Fibroblast of lung (primary cell): ENCODE results near the gene UNC13C. TPM values are rescaled to one million over a fixed set of nuclear protein-coding genes. Genes with fewer than 3 reads are reported as not detected.

Source experiments
- DNase-seq, 2 donors: peaks; one replicate each; pipeline versions ENCODE4 v3.0.0 to v3.0.0-alpha.2; 2010; ENCODE audit warnings: low read depth in 2 of 2
- H2AFZ ChIP-seq: 2 replicates; pipeline ENCODE4 v1.5.1; 2012; ENCODE audit warnings: low read length, control low read depth, inconsistent platforms
- H3K27ac ChIP-seq: 2 replicates; pipeline ENCODE4 v1.5.1; 2011; ENCODE audit warnings: low read length, control low read depth; ENCODE audit not compliant: insufficient read depth
- H3K27me3 ChIP-seq: 2 replicates; pipeline ENCODE4 v1.5.1; 2011; ENCODE audit warnings: mild to moderate bottlenecking, low read length; ENCODE audit not compliant: control insufficient read depth, insufficient read depth
- H3K36me3 ChIP-seq: 2 replicates; pipeline ENCODE4 v1.5.1; 2011; ENCODE audit warnings: low read length; ENCODE audit not compliant: control insufficient read depth, insufficient read depth
- H3K4me1 ChIP-seq: 2 replicates; pipeline ENCODE4 v1.5.1; 2011; ENCODE audit warnings: low read length; ENCODE audit not compliant: control insufficient read depth, insufficient read depth; ENCODE audit errors: extremely low read depth
- H3K4me2 ChIP-seq: 2 replicates; pipeline ENCODE4 v1.5.1; 2011; ENCODE audit warnings: low read length, control low read depth; ENCODE audit not compliant: insufficient read depth; ENCODE audit errors: extremely low read depth
- H3K4me3 ChIP-seq, 4 experiments: fragments of 200-600 bp in 1 of 4; sonication (generic) in 1 of 4; replicated peaks in 1 of 4; 2 replicates each; pipeline ENCODE4 v1.5.1; 2011 to 2016; ENCODE audit warnings: low read length in 4 of 4, low read depth in 3 of 4, mild to moderate bottlenecking in 3 of 4, control low read depth in 2 of 4, inconsistent platforms in 1 of 4, mixed read lengths in 1 of 4; ENCODE audit not compliant: insufficient read depth in 1 of 4; ENCODE audit errors: control extremely low read depth in 1 of 4
- H3K79me2 ChIP-seq: 2 replicates; pipeline ENCODE4 v1.5.1; 2012; ENCODE audit warnings: mild to moderate bottlenecking, low read length, inconsistent platforms; ENCODE audit not compliant: control insufficient read depth, insufficient read depth
- H3K9ac ChIP-seq: 2 replicates; pipeline ENCODE4 v1.5.1; 2011; ENCODE audit warnings: mild to moderate bottlenecking, low read length, control low read depth; ENCODE audit not compliant: insufficient read depth
- H3K9me3 ChIP-seq: 2 replicates; pipeline ENCODE4 v1.5.1; 2012; ENCODE audit warnings: low read depth, low read length; ENCODE audit not compliant: control insufficient read depth, insufficient read depth
- H4K20me1 ChIP-seq: 2 replicates; pipeline ENCODE4 v1.5.1; 2011; ENCODE audit warnings: low read length; ENCODE audit not compliant: control insufficient read depth, insufficient read depth; ENCODE audit errors: extremely low read depth
- CTCF ChIP-seq, 2 donors: IDR thresholded peaks in 1 of 2; conservative IDR thresholded peaks in 1 of 2; 1 replicate in 1 of 2; 2 replicates in 1 of 2; pipeline ENCODE4 v1.5.1; 2011 to 2012; ENCODE audit warnings: low read length in 2 of 2, control low read depth in 1 of 2, inconsistent platforms in 1 of 2, low read depth in 1 of 2, mild to moderate bottlenecking in 1 of 2
- EZH2 ChIP-seq: IDR thresholded peaks from 2 replicates; pipeline ENCODE4 v1.5.1; 2012; ENCODE audit warnings: low read length, control low read depth, mild to moderate bottlenecking; ENCODE audit errors: missing control alignments
- polyA plus RNA-seq, 2 donors: library from polyadenylated mRNA; depleted of rRNA in 1 of 2; stranded (reverse) in 1 of 2; unstranded in 1 of 2; fragments of >200 nt; gene quantifications; 2 replicates each; pipeline ENCODE4 v1.2.1, GENCODE V29; 2011 to 2012; ENCODE audit warnings: missing spikeins in 1 of 2
- total RNA-seq: library from RNA; depleted of rRNA; stranded (reverse); fragments of >200 nt; gene quantifications from 2 replicates; pipeline ENCODE4 v1.2.1, GENCODE V29; 2014

The UNC13C gene
- total and polyA plus RNA-seq, 2 donors (not counting 1 experiment from before 2014, with no cell fraction given) = not detected

- H3K36me3 ChIP-seq = no peaks in the 10 kb centered on the region
- DNase-seq = peak in 1 of 2 donors; percentile 5
- H3K4me2 ChIP-seq = no peak overlapping the region
- H3K27ac ChIP-seq = no peak overlapping the region
- no peaks in the 10 kb centered on the region for H3K9me3 ChIP-seq
- no peaks in the 10 kb centered on the region for H4K20me1 ChIP-seq
- no peak overlapping the region for H3K4me3 ChIP-seq
- H3K79me2 ChIP-seq = no peaks in the 10 kb centered on the region
- H3K4me1 ChIP-seq = no peaks in the 10 kb centered on the region
- no peaks in the 10 kb centered on the region for H3K27me3 ChIP-seq
- peak in 1 of 2 donors; percentile 33 for TF ChIP-seq CTCF (conservative IDR thresholded peaks at IDR 0.05 in 1 of 2, IDR thresholded peaks at IDR 0.05 in 1 of 2; ENCODE audit: low read depth in 1 of 2, low read length in 2 of 2)
- no peak for TF ChIP-seq EZH2
- H2AFZ ChIP-seq = no peak overlapping the region
- no peak overlapping the region for H3K9ac ChIP-seq
Measured at GRCh38 chr15:53976844-53977392, 1.3 kb upstream of the UNC13C start.

- Histone ChIP-seq H3K9ac (no peak overlapping the region), H4K20me1 (no peaks in the 10 kb centered on the region), H3K4me2 (no peak overlapping the region), H3K27me3 (no peaks in the 10 kb centered on the region), H3K27ac (no peak overlapping the region), H3K9me3 (no peaks in the 10 kb centered on the region), H3K79me2 (no peaks in the 10 kb centered on the region), H2AFZ (no peak overlapping the region), H3K4me1 (no peaks in the 10 kb centered on the region), H3K36me3 (no peaks in the 10 kb centered on the region), H3K4me3 (peak overlapping the region in 1 of 4 experiments; percentile 61)
- TF ChIP-seq CTCF (conservative IDR thresholded peaks at IDR 0.05 in 1 of 2, IDR thresholded peaks at IDR 0.05 in 1 of 2; ENCODE audit: low read depth in 1 of 2, low read length in 2 of 2) = no peak
- no peak for DNase-seq
Measured at GRCh38 chr15:53979051-53979788, 979 bp downstream of the UNC13C start.

GRCh38 chr15:53980021-53980420 is 1.8 kb downstream of the UNC13C start:
- H3K9me3 ChIP-seq = no peaks in the 10 kb centered on the region
- H3K4me3 ChIP-seq = no peak overlapping the region
- H3K9ac ChIP-seq = no peak overlapping the region
- no peaks in the 10 kb centered on the region for H3K27me3 ChIP-seq
- no peak for DNase-seq
- H3K4me2 ChIP-seq = no peak overlapping the region
- H3K36me3 ChIP-seq = no peaks in the 10 kb centered on the region
- no peaks in the 10 kb centered on the region for H4K20me1 ChIP-seq
- TF ChIP-seq EZH2 (no peak), CTCF (conservative IDR thresholded peaks at IDR 0.05 in 1 of 2, IDR thresholded peaks at IDR 0.05 in 1 of 2; ENCODE audit: low read depth in 1 of 2, low read length in 2 of 2) (no peak)
- no peak overlapping the region for H3K27ac ChIP-seq
- no peaks in the 10 kb centered on the region for H3K4me1 ChIP-seq
- H3K79me2 ChIP-seq = no peaks in the 10 kb centered on the region
- no peak overlapping the region for H2AFZ ChIP-seq
